ENCODE data around the gene COL13A1.

Gene COL13A1

GRCh38 chr10:69891057-69891617, 89.4 kb downstream of the COL13A1 start:
- no peak for DNase-seq (ENCODE audit: low spot score)

- DNase-seq (ENCODE audit: low spot score) = no peak
Measured at GRCh38 chr10:69892406-69892805, 90.7 kb downstream of the COL13A1 start.

- DNase-seq (ENCODE audit: low spot score) = no peak
Measured at GRCh38 chr10:69892816-69893215, 91.1 kb downstream of the COL13A1 start.

- DNase-seq (ENCODE audit: low spot score) = no peak
Measured at GRCh38 chr10:69893271-69893900, 91.7 kb downstream of the COL13A1 start.

- no peak for DNase-seq (ENCODE audit: low spot score)
Measured at GRCh38 chr10:69894156-69894555, 92.5 kb downstream of the COL13A1 start.

GRCh38 chr10:69895759-69896158, 94.1 kb downstream of the COL13A1 start:
- peak; percentile 95 for DNase-seq (ENCODE audit: low spot score)

GRCh38 chr10:69896606-69897231, 95.0 kb downstream of the COL13A1 start:
- DNase-seq (ENCODE audit: low spot score) = peak; percentile 60

GRCh38 chr10:69897432-69897831, 95.7 kb downstream of the COL13A1 start:
- no peak for DNase-seq (ENCODE audit: low spot score)

GRCh38 chr10:69897999-69898398, 96.3 kb downstream of the COL13A1 start:
- DNase-seq (ENCODE audit: low spot score) = no peak

GRCh38 chr10:69898524-69898923, 96.8 kb downstream of the COL13A1 start:
- no peak for DNase-seq (ENCODE audit: low spot score)

GRCh38 chr10:69898941-69899340, 97.2 kb downstream of the COL13A1 start:
- no peak for DNase-seq (ENCODE audit: low spot score)

GRCh38 chr10:69899727-69900595, 98.3 kb downstream of the COL13A1 start:
- no peak for DNase-seq (ENCODE audit: low spot score)

GRCh38 chr10:69901022-69901421, 99.3 kb downstream of the COL13A1 start:
- no peak for DNase-seq (ENCODE audit: low spot score)

- peak; percentile 88 for DNase-seq (ENCODE audit: low spot score)
Measured at GRCh38 chr10:69901628-69902505, 100.2 kb downstream of the COL13A1 start.

- no peak for DNase-seq (ENCODE audit: low spot score)
Measured at GRCh38 chr10:69902835-69903535, 101.3 kb downstream of the COL13A1 start.

- no peak for DNase-seq (ENCODE audit: low spot score)
Measured at GRCh38 chr10:69904533-69904932, 102.8 kb downstream of the COL13A1 start.

GRCh38 chr10:69906425-69906824, 104.7 kb downstream of the COL13A1 start:
- no peak for DNase-seq (ENCODE audit: low spot score)

GRCh38 chr10:69907517-69907916, 105.8 kb downstream of the COL13A1 start:
- DNase-seq (ENCODE audit: low spot score) = no peak

GRCh38 chr10:69908124-69908523, 106.4 kb downstream of the COL13A1 start:
- DNase-seq (ENCODE audit: low spot score) = no peak

GRCh38 chr10:69910561-69910960, 108.9 kb downstream of the COL13A1 start:
- DNase-seq (ENCODE audit: low spot score) = no peak

Data from AG20443 (cell line).